Right atrium auricular region (tissue), 2 donors: Measurements from ENCODE around the gene NAV3. TPM values are rescaled to one million over a fixed set of nuclear protein-coding genes. Genes with fewer than 3 reads are reported as not detected.
A peak's percentile ranks its signal among the peaks of the same experiment; 100 is the strongest.

Experiments used
- DNase-seq: peaks from one replicate; pipeline ENCODE4 v3.0.0-alpha.2; 2019; ENCODE audit warnings: low spot score
- H3K27ac ChIP-seq, 2 donors: fragments of 200-600 bp; sonication (generic); 1 replicate in 1 of 2; 2 replicates in 1 of 2; pipeline ENCODE4 v1.5.1; 2016 to 2019
- H3K27me3 ChIP-seq, 2 donors: fragments of 200-600 bp; sonication (generic); one replicate each; pipeline versions ENCODE4 v1.5.1 to v1.6.0; 2017 to 2019
- H3K36me3 ChIP-seq: fragments of 200-600 bp; sonication (generic); one replicate; pipeline ENCODE4 v1.5.1; 2016
- H3K4me1 ChIP-seq, 2 donors: fragments of 200-600 bp; sonication (generic); one replicate each; pipeline versions ENCODE4 v1.5.1 to v1.6.0; 2017 to 2019
- H3K4me3 ChIP-seq, 2 donors: fragments of 200-600 bp; sonication (generic); 1 replicate in 1 of 2; 2 replicates in 1 of 2; pipeline ENCODE4 v1.5.1; 2017 to 2019; ENCODE audit warnings: mild to moderate bottlenecking in 1 of 2, moderate library complexity in 1 of 2
- H3K9me3 ChIP-seq, 2 donors: fragments of 200-600 bp; sonication (generic); one replicate each; pipeline ENCODE4 v1.5.1; 2019
- CTCF ChIP-seq, 2 donors: fragments of 200-600 bp; sonication (generic); IDR thresholded peaks; one replicate each; pipeline ENCODE4 v1.5.1; 2019; ENCODE audit warnings: antibody characterized with exemption in 2 of 2
- total RNA-seq, 2 donors: library from RNA; depleted of rRNA; stranded (reverse); fragments of >200 nt; gene quantifications; one replicate each; pipeline ENCODE4 v1.1.0, GENCODE V29; 2016

Gene NAV3
- total RNA-seq, 2 donors from 2014 or later, result 4.4 to 5.1 TPM

DNA sequence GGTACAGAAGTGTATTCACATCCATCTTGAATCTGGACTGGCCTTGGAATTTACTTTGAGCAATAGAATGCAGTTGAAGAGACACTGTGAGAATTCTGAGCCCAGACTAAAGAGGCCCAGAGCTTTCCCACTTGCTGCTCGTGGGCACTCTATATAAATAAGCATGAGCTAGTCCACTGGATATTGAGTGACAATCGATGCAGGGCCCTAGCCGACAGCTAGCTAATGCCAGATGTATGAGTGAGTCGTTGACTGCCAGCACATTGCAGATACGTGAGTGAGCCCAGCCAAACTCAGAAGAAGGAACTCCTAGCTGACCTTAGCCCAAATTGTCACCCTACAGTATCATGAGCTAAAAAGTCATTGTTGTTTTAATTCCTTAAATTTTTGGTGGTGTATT lies 24.9 kb downstream of the NAV3 start:
- DNase-seq, result no peak
- H3K36me3 ChIP-seq, result no peaks in the 10 kb centered on the region
- no peak overlapping the region for H3K4me3 ChIP-seq

GRCh38 chr12:77861317-77861716 lies 30.6 kb downstream of the NAV3 start:
- DNase-seq, result no peak
- H3K27me3 ChIP-seq, result no peaks in the 10 kb centered on the region
- peaks cover 0 to 8% of the 10 kb centered on the region in 2 donors for H3K4me1 ChIP-seq
- no peak overlapping the region for H3K4me3 ChIP-seq
- H3K9me3 ChIP-seq, result no peaks in the 10 kb centered on the region
- TF ChIP-seq CTCF (IDR thresholded peaks at IDR 0.05), result no peak
- no peak overlapping the region for H3K27ac ChIP-seq
- no peaks in the 10 kb centered on the region for H3K36me3 ChIP-seq

More for the DNA sequence above, 24.9 kb downstream of the NAV3 start:
- Histone ChIP-seq H3K9me3 (no peaks in the 10 kb centered on the region), H3K27me3 (no peaks in the 10 kb centered on the region), H3K27ac (peak overlapping the region in 1 of 2 donors; percentile 15), H3K4me1 (peaks cover 0 to 2% of the 10 kb centered on the region in 2 donors)
- no peak for TF ChIP-seq CTCF (IDR thresholded peaks at IDR 0.05)

DNA sequence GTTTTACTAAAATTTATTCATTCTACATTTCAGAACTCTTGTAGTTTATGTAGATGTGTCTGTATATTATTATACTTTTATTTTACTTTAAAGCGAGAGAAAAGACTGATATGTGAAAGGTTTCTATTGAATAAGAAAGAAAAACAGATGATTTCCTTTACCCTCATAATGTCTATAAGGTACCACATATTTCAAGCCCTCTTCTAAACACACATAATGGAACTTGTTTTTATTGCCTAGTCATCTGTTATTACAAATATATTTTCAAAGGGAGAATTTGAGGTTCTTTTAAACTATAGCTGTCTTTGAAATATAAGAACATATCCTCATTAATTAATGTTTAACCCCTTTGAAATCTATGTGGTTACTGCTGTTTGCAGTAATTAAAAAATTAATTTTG lies 34.5 kb downstream of the NAV3 start:
- Histone ChIP-seq H3K36me3 (no peaks in the 10 kb centered on the region), H3K9me3 (no peaks in the 10 kb centered on the region), H3K27me3 (no peaks in the 10 kb centered on the region), H3K4me1 (peaks cover 0 to 8% of the 10 kb centered on the region in 2 donors), H3K27ac (no peak overlapping the region), H3K4me3 (no peak overlapping the region)
- no peak for DNase-seq
- TF ChIP-seq CTCF (IDR thresholded peaks at IDR 0.05), result no peak

DNA sequence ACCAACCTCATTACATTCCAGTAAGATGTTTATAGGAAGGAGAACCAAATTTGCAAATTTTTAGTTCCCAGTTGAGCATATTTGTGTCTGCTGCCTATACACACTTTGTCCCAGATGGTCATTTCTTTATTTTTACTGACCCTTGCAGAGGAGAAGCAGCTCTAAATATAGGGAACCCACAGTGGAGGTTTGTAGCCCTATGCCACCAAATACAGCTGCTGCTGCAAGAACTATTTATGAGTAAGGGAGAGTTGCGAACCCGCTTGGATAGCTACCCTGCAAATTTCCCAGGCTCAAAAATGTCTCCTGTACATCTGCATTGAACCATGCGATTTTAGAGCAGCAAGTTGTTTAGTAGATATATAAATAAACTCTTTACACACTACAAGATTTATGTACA lies 48.2 kb downstream of the NAV3 start:
- H3K36me3 ChIP-seq, result no peaks in the 10 kb centered on the region
- no peak for TF ChIP-seq CTCF (IDR thresholded peaks at IDR 0.05)
- no peak overlapping the region for H3K27ac ChIP-seq
- no peaks in the 10 kb centered on the region for H3K4me1 ChIP-seq
- no peak overlapping the region for H3K4me3 ChIP-seq
- DNase-seq, result no peak
- no peaks in the 10 kb centered on the region for H3K27me3 ChIP-seq
- no peaks in the 10 kb centered on the region for H3K9me3 ChIP-seq

DNA sequence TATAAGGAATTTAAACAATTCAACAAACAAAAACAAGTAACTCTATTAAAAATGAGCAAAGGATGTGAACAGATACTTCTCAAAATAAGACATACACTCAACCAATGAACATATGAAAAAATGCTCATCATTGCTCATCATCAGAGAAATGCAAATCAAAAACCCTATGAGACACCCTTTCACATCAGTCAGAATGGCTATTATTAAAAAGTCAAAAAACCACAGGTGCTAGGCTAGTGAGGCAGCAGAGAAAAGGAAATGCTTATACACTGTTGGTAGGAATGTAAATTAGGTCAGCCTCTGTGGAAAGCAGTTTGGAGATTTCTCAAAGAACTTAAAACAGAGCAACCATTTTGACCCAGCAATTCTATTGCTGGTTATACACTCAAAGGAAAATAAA lies 52.0 kb downstream of the NAV3 start:
- Histone ChIP-seq H3K9me3 (no peaks in the 10 kb centered on the region), H3K27ac (no peak overlapping the region), H3K27me3 (no peaks in the 10 kb centered on the region), H3K36me3 (no peaks in the 10 kb centered on the region), H3K4me3 (no peak overlapping the region), H3K4me1 (no peaks in the 10 kb centered on the region)
- DNase-seq, result no peak
- no peak for TF ChIP-seq CTCF (IDR thresholded peaks at IDR 0.05)

DNA sequence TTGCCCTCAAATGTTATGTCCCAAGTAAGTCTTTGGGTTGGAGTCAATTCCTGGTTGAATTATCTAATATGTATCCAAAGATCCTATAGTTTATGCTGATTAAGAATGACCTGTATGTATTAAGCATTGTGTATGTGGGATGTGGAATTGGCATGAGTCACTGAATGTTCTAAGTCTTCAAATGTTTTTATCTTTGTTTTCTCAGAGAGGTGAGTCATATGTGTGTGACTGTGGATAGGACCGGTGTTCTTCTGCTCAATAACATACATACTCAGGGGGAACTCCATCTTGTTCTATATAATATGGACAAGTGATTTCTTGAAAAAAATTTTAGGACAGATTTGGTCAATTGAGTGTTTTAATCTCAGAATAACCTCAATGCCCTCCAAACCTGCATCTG lies 57.9 kb downstream of the NAV3 start:
- no peak for DNase-seq
- Histone ChIP-seq H3K27me3 (no peaks in the 10 kb centered on the region), H3K36me3 (no peaks in the 10 kb centered on the region), H3K4me3 (no peak overlapping the region), H3K9me3 (no peaks in the 10 kb centered on the region), H3K27ac (no peak overlapping the region), H3K4me1 (no peaks in the 10 kb centered on the region)
- TF ChIP-seq CTCF (IDR thresholded peaks at IDR 0.05), result no peak
